Esophagus squamous epithelium (tissue), 4 donors: Measurements from ENCODE around the gene NR5A2.

ENCODE experiments used
- CTCF ChIP-seq, 6 experiments: fragments of 450-650 bp in 4 of 6; fragments of 200-600 bp in 2 of 6; sonication (generic) in 2 of 6; IDR thresholded peaks; one replicate each; pipeline ENCODE4 v1.5.1; 2016 to 2019; ENCODE audit warnings: antibody characterized with exemption in 6 of 6, mild to moderate bottlenecking in 4 of 6, moderate library complexity in 4 of 6
- POLR2A ChIP-seq, 4 donors: fragments of 450-650 bp; IDR thresholded peaks; one replicate each; pipeline ENCODE4 v1.6.1; 2017; ENCODE audit warnings: antibody characterized with exemption in 4 of 4, mild to moderate bottlenecking in 4 of 4, moderate library complexity in 3 of 4

- TF ChIP-seq CTCF (IDR thresholded peaks at IDR 0.05) (no peak), POLR2A (IDR thresholded peaks at IDR 0.05) (no peak)
Observed at GRCh38 chr1:200213921-200214320, 186.4 kb downstream of the NR5A2 start.
